Pons (tissue), 1 donor: ENCODE data around the gene PTPRN2.

ENCODE experiments used
- DNase-seq: peaks from one replicate; pipeline ENCODE4 v3.0.0-alpha.2; 2016; ENCODE audit warnings: low spot score

The PTPRN2 gene

GRCh38 chr7:158097453-158098124, 490.0 kb downstream of the PTPRN2 start:
- DNase-seq: no peak

DNA sequence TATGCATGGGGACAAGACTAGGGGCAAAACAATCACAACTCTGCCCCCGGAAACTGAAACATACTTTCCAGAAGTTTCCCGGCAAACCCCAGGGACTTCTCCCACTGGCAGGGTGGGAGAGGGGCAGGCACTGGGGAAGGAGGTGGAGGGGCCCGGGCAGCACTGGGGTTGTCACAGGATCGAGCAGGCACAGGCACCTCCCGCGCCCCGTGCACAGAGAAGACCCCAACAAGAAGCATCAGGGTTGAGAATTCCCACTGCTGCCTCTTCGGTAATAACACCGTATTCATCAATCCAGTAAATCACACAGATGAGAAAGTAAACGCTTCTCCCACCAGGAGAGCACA, 490.5 kb downstream of the PTPRN2 start:
- no peak for DNase-seq

DNA sequence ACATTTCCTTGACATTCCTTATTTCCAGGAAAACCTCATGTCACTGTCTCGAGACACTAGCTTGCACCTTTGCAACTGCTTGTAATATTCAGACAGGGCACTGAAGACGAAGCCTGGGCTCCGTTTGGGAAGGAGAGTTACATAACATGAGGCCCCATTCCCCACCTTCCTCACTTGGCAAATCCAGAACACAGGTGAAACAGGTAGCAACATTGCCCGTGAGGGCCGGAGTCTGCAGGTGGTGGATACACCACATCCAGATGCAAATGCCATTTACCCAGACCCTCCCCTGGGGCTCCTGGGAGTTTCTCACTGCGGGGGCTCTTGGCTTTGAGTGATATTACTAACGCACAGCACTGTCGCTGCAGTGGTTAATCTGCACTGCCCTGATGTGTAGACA, 491.0 kb downstream of the PTPRN2 start:
- no peak for DNase-seq

DNA sequence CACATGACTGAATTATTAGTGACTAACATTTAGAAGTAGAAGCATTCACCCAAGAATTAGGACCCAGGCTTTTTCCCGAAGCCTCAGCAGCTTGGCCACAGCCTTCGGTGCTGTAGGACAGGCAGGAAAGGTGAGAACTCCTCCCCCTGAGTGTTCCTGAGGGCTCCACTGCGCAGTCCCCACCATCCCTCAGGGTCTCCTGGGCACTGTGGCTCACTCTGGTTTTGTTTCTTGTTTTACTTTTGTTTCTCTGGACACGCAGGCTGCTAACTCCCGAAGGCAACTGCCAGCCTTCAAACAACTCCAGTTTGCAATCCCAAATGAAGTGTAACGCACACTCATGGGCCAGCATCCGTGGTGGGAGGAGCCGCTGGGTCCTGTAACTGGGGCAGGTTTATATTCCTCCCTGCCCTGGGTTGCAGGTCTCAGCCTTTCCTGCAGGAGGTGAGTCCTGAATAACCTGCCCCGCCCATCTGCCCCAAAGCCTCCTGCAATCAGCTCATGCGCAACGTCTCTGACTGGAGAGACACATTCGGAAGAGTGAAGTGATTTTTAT, 492.9 kb downstream of the PTPRN2 start:
- no peak for DNase-seq

GRCh38 chr7:158094046-158094445, 493.6 kb downstream of the PTPRN2 start:
- DNase-seq: no peak

GRCh38 chr7:158093156-158093796, 494.3 kb downstream of the PTPRN2 start:
- no peak for DNase-seq

GRCh38 chr7:158087196-158087595, 500.4 kb downstream of the PTPRN2 start:
- DNase-seq: no peak

- DNase-seq: no peak
These were observed 501.6 kb downstream of the PTPRN2 start for GRCh38 chr7:158085741-158086695.

- DNase-seq: no peak
These were observed 503.1 kb downstream of the PTPRN2 start for GRCh38 chr7:158084555-158084954.

GRCh38 chr7:158083526-158084310, 503.9 kb downstream of the PTPRN2 start:
- DNase-seq: no peak

- no peak for DNase-seq
These were observed 504.9 kb downstream of the PTPRN2 start for GRCh38 chr7:158082761-158083160.

DNA sequence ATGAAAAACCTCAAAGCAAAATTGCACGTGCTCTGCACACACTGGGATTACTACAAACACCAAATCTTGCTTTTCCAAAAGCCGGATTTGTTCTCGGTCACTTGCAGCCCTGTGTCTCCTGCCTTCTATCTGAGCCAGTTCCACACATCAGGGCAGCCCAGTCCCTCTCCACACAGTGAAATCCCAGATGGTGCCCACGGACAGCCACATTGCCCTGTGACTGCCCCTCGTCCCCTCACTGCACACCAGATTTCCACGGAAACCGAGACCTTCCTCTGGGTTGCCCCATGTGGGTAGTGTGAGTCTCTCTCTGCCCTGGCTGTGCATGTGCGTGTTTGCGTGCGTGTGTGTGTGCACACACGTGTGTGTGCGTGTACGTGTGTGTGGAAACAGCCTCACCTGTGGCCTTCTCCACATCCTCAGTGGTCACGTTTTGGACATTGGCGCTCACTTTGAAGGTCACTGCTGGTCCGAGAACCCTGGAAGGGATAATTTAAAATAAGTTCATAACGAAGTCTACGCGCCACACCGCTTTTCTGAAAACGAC, 506.7 kb downstream of the PTPRN2 start:
- DNase-seq: no peak

- no peak for DNase-seq
These were observed 509.4 kb downstream of the PTPRN2 start for GRCh38 chr7:158077934-158078910.

DNA sequence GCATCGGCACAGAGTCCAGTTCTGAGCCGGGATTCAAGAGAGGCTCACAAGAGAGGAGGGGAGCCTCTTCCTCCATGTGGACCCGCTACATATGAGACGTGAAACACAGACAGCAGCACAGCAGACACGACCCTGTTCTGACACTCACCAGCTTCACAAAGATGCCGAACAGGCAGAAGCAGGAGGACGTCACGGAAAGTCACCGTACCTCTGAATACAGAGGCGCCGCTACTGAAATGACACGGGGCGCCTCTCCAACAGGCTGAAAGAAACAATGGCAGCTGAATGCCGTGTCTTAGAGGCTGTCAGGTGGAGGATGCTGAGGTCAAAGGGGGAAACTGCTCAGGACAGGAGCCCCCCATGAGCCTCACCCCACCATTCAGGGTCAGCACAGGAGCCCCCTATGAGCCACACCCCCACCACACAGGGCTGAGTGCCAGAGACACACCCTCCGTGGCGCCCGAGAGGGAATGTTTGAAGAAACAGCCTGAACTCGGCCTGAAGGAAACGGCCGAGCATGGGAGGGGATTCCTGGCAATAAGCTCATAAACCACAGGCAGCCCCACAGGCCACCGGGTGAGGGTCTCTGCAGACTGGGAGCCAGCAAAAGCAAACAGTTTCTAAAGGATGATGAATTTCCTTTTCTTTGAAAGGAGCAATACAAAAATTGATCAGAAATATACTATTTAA, 510.3 kb downstream of the PTPRN2 start:
- DNase-seq: no peak

DNA sequence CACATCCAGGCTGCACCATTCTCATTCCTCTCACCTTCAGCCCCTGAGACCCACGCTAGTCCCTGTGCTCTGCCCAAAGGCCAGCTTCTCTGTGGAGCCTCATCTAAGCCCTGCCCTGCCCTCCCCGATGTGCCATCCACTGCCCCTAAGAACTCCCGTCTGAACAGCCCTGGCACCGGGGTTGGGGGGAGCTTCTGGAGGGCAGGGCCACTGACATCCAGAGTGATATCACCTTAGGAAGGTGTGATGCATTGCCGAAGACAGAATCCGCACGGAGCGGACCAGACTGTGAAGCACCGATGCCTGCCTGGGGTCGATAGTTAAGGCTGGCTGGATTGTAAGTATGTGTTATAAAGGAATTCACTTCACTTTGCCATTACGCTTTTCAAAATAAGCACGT, 511.0 kb downstream of the PTPRN2 start:
- DNase-seq: no peak

DNA sequence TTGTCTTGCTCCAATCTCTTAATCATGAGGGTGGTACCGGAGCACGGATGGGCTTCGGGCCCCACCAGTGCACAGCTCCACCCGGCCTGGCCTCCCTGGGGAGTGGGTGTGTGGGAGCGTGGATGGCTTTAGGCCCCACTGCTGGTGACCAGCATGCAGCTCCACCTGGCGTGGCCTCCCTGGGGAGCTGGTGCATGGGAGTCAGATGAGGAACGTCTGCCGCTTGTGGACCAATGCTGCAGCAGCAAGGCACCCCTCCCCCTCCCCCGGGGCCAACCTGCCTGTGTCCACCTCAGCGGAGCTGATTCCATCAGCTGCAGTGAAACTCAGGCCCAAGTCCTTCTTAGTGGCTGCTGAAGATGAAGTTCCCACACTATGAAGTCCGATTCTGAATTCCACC, 511.4 kb downstream of the PTPRN2 start:
- no peak for DNase-seq

DNA sequence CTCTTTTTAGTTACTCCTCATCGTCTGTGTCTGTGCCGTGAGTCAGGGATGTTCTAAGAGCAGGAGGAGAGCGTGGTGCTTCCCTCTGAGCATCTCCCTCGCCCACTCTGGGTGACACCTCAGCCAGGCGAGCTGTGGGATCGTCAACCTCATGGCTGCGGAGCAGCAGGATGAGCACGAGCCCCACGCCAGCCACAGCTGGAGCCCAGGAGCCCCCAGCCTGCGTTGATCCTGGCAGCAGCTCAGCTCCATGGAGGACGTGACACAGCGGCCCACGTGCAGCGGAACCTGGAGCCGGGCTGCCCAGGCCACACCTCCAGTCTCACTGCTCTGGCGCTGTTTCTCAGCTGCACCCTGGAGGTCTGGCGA, 512.0 kb downstream of the PTPRN2 start:
- no peak for DNase-seq

- no peak for DNase-seq
These were observed 512.6 kb downstream of the PTPRN2 start for GRCh38 chr7:158074896-158075632.
